HG03135 (cell line): Measurements from ENCODE around the gene PLAAT4.
A peak's percentile ranks its signal among the peaks of the same experiment; 100 is the strongest.
"Not testable (repeated sequence)": the region's sequence is repeated elsewhere in the genome, so short reads cannot be mapped to it uniquely, and the experiment has no call there.

ENCODE experiments used
- ATAC-seq: cut with Tn5 transposase; IDR thresholded peaks from one replicate; pipeline ENCODE4 v1.9.1; 2021; ENCODE audit warnings: mild to moderate bottlenecking, moderate library complexity; ENCODE audit not compliant: unreplicated experiment

PLAAT4 gene

DNA sequence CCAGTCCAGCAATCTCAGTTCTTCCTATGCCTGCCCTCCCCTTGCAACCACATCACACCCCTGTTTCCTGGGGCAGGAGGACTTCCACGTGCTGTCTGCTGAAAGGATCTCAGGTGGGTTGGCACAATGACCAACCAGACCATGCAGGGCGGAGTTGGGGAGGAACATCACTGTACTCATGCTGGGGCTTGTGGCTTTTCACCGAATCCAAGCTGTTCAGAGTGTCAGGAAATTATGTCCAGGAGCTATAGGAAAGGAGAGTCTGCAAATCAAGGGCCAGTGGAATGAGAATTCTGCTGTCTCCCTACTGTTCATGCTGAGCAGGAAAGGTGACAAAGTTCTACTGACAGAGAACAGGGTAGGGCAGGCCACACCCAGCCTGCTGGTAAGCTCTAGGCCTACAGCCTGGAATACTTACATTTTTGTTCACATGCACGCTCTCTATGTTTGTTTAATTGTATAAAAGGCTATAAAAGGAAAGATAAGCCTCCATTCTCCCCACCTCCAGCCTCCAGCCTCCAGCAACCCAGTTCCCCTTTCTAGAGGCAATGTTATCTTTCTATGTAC lies 28.3 kb downstream of the PLAAT4 start:
- ATAC-seq: no peak

- peak; percentile 72 for ATAC-seq
These were observed 30.6 kb downstream of the PLAAT4 start for GRCh38 chr11:63567044-63567840.

DNA sequence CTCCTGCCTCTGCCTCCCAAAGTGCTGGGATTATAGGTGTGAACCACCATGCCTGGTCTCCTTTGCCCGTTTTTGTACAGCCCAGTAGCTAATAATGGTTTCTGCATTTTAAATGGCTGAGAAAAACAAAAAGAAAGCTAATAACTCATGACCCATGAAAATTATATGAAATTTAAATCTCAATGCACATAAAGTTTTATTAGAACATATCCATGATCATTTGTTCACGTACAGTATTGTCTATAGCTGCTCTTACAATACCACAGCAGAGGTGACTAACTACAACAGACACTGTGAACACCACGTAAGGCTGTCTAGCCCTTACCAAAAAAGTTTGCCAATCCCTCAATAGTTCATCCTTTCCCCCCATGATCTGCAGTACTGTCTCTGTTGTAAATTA lies 33.0 kb downstream of the PLAAT4 start:
- ATAC-seq: no peak

GRCh38 chr11:63572026-63572688 lies 35.5 kb downstream of the PLAAT4 start:
- no peak for ATAC-seq

- peak; percentile 66 for ATAC-seq
These were observed 37.6 kb downstream of the PLAAT4 start for GRCh38 chr11:63573881-63574855.

DNA sequence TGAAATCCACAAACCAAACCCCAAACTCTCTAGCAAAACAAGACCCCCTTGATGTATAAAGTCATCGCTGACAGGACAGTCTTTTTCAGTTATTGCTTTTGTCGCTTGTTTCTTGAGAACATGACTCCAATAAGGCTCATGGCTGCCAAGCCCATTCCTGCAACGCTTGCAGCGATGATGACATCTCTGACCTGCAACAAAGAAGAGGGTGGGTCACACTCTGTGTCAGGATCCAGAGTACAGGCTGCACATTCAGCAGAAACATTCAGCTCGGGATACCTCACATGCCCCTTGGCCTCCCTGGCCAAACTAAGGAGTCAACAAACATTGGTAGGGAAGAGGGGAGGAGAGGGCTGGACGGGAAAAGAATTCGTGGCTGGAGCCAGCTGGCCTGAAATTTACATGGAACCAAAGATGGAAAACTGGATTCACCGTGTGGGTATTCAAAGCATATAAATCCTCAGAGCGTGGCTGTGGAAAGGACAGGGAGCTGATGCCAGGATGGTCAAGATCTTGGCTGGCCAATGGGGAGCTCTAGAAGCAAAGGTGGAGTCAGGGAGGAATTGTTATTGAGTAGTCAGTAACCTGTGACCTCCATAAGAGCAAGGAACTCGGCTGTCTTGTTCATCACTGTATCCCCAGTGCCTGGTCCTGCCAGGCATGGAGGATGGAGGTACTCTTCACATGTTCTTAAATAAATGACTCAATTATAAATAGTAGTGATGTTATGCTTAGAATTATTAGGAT lies 38.4 kb downstream of the PLAAT4 start:
- ATAC-seq: no peak

GRCh38 chr11:63578882-63579281 lies 42.3 kb downstream of the PLAAT4 start:
- not testable (repeated sequence) for ATAC-seq

GRCh38 chr11:63581224-63581623 lies 44.6 kb downstream of the PLAAT4 start:
- not testable (repeated sequence) for ATAC-seq

GRCh38 chr11:63583357-63583677 lies 46.7 kb downstream of the PLAAT4 start:
- no peak for ATAC-seq

- no peak for ATAC-seq
These were observed 50.0 kb downstream of the PLAAT4 start for GRCh38 chr11:63586451-63587166.

DNA sequence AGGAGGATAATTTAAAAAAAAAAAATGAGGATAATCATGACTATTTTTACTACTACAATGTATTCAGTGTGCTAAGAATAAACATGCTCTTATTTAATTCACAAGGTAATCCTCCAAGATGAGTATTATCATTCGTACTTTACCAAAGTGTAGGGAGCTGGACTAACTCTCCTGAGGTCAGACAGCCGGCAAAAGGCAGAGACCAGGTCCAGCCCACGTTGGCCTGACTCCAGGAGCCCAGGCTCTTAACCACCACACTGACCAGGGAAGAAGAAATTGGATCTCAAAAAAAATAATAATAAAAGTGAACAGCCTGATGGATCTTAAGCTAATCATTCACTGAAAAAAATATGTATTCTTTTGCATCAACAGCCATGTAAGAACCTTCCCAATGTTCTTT lies 52.4 kb downstream of the PLAAT4 start:
- ATAC-seq: no peak

GRCh38 chr11:63590024-63590788 lies 53.6 kb downstream of the PLAAT4 start:
- no peak for ATAC-seq

DNA sequence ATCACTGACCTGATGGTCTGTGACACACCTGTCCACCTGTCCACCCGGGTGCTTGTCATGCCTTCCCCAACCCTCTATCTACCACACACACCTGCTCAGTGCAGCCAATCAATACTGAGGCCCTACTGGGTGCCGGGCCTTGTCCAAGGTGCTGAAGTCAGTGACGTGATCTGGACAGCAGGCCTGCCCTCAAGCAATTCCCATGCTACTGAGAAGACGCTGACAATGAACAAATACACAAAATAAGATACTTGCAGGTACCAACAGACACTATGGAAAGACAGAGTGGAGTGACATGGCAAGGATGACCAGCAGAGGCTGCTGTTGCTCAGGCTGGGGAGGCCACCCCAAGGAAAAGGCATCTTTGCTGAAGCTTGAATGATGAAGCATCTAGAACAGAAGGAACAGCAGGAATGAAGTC lies 56.4 kb downstream of the PLAAT4 start:
- no peak for ATAC-seq

DNA sequence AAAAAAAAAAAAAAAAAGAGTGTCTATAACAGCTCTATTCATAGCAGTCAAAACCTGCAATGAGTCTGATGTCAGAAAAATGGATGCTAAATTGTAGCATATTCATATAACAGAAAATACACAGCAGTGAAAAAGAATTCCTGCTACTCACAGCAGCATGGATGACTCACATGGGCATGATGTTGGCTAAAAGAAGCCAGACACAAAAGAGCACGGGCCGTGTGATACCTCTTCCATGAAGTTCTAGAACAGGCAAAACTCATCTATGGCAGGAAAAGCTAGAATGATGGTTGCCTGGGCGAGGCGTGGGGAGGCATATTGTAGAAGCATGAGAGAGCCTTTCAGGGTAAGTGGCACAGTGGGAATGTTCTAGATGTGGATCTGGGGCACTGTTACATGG lies 58.7 kb downstream of the PLAAT4 start:
- ATAC-seq: no peak
